Common myeloid progenitor, CD34-positive (primary cell): ENCODE results near the gene RNF166.

Source experiments
- CTCF ChIA-PET: fragments of 350-600 bp; sonication (Branson Sonifier 250); formaldehyde crosslinking; loops from one replicate; lab custom pipeline; 2021; ENCODE audit warnings: antibody characterized with exemption; lab: Charles Lee
- POLR2A ChIA-PET: fragments of 350-600 bp; sonication (Branson Sonifier 250); formaldehyde crosslinking; loops from one replicate; lab custom pipeline; 2021; ENCODE audit warnings: antibody characterized with exemption; lab: Charles Lee
- DNase-seq, 3 donors: peaks; one replicate each; pipeline versions ENCODE4 v3.0.0 to v3.0.0-alpha.2; 2013
- H3K27ac ChIP-seq, 2 experiments: 1 replicate in 1 of 2; 2 replicates in 1 of 2; pipeline ENCODE4 v1.7.0; 2013; ENCODE audit warnings: inconsistent platforms in 2 of 2, low read length in 2 of 2, mild to moderate bottlenecking in 2 of 2, low read depth in 1 of 2, moderate library complexity in 1 of 2; ENCODE audit not compliant: severe bottlenecking in 2 of 2, insufficient read depth in 1 of 2, poor library complexity in 1 of 2
- H3K27me3 ChIP-seq, 5 experiments: replicated peaks in 2 of 5; 1 replicate in 3 of 5; 2 replicates in 2 of 5; pipeline versions ENCODE4 v1.6.1 to v1.7.0; 2013; ENCODE audit warnings: low read length in 4 of 5, mild to moderate bottlenecking in 2 of 5, moderate library complexity in 2 of 5, inconsistent platforms in 1 of 5; ENCODE audit not compliant: insufficient read depth in 5 of 5, control insufficient read depth in 4 of 5
- H3K36me3 ChIP-seq, 4 experiments: 1 replicate in 2 of 4; 2 replicates in 2 of 4; pipeline versions ENCODE4 v1.6.1 to v1.7.0; 2013; ENCODE audit warnings: low read length in 3 of 4, control low read depth in 1 of 4, mild to moderate bottlenecking in 1 of 4; ENCODE audit not compliant: control insufficient read depth in 4 of 4, insufficient read depth in 4 of 4
- H3K4me1 ChIP-seq, 4 experiments: 1 replicate in 3 of 4; 2 replicates in 1 of 4; pipeline versions ENCODE4 v1.6.1 to v1.7.1; 2013; ENCODE audit warnings: low read length in 3 of 4, mild to moderate bottlenecking in 3 of 4, control low read depth in 1 of 4, inconsistent platforms in 1 of 4, moderate library complexity in 1 of 4; ENCODE audit not compliant: control insufficient read depth in 4 of 4, insufficient read depth in 4 of 4; ENCODE audit errors: control extremely low read depth in 1 of 4
- H3K4me3 ChIP-seq, 7 experiments: 1 replicate in 4 of 7; 2 replicates in 3 of 7; pipeline versions ENCODE4 v1.5.1 to v1.7.0; 2013; ENCODE audit warnings: mild to moderate bottlenecking in 7 of 7, low read length in 6 of 7, moderate library complexity in 6 of 7, inconsistent platforms in 2 of 7, low read depth in 2 of 7, control low read depth in 1 of 7; ENCODE audit not compliant: insufficient read depth in 4 of 7, control insufficient read depth in 1 of 7; ENCODE audit errors: extremely low read depth in 1 of 7
- H3K9me3 ChIP-seq, 5 experiments: 1 replicate in 4 of 5; 2 replicates in 1 of 5; pipeline versions ENCODE4 v1.6.1 to v1.7.1; 2013; ENCODE audit warnings: low read length in 4 of 5, mild to moderate bottlenecking in 2 of 5, inconsistent platforms in 1 of 5, low read depth in 1 of 5, moderate library complexity in 1 of 5; ENCODE audit not compliant: control insufficient read depth in 4 of 5, insufficient read depth in 2 of 5; ENCODE audit errors: control extremely low read depth in 1 of 5
- WGBS: methylation state at CpG from one replicate; pipeline ENCODE4 v1.1.5; 2013; ENCODE audit not compliant: insufficient coverage; 5-methylcytosine and 5-hydroxymethylcytosine counted together

RNF166 gene

DNA sequence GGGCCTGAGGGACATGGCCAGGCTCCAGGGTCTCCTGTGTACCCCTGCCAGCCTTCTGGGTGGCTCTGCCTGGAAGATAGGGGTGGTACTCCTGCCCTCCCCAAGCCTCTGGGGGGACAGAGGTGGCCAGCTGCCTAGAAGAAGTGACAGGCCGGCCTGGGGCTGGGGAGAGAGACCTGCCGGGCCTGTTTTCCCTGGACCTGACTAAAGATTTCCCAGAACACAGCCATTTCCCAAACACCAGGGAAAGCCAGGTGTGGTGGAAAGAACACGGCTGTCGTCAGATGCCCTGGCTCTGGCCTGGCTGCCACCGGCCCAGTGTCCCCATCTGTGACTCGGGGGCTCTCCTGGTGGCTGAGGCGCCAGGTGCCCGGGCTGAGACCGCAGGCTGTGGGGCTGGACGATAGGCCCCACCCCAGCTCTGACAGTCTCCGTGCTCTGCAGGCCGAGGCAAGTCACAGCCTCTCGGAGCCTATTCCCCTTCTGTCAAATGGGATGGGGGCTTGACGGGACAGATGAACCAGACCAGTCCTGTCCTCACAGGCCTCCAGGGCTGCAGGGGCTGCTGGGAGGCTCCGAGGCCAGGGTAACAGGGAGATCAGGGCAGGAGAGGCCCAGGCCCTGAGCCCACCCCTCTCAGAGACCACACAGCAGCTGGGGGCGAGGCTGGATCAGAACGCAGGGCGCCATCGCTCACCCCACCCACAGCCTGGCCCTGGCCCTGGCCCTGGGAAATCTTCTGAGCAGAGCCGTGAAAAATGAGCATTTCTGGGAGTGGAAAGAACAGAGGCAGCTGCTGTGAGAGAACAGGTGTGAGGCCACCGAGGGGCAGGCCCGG lies 33.1 kb upstream of the RNF166 start:
- no peaks in the 10 kb centered on the region for H3K27me3 ChIP-seq
- POLR2A ChIA-PET = no interaction called here
- H3K4me3 ChIP-seq = no peak overlapping the region
- H3K27ac ChIP-seq = no peak overlapping the region
- H3K4me1 ChIP-seq = peaks cover 0 to 11% (median 10%) of the 10 kb centered on the region in 4 experiments
- CTCF ChIA-PET = interaction anchor here (0.7 to 1.8 kb wide), 3 partner anchors 16 to 44 kb away, joined by 3 read pairs; no protein-coding TSS in a partner anchor
- H3K9me3 ChIP-seq = no peaks in the 10 kb centered on the region
- WGBS = 92% methylated on average over 20 of the region's 22 CpGs
- H3K36me3 ChIP-seq = peaks cover 11 to 90% (median 58%) of the 10 kb centered on the region in 4 experiments
- no peak for DNase-seq

DNA sequence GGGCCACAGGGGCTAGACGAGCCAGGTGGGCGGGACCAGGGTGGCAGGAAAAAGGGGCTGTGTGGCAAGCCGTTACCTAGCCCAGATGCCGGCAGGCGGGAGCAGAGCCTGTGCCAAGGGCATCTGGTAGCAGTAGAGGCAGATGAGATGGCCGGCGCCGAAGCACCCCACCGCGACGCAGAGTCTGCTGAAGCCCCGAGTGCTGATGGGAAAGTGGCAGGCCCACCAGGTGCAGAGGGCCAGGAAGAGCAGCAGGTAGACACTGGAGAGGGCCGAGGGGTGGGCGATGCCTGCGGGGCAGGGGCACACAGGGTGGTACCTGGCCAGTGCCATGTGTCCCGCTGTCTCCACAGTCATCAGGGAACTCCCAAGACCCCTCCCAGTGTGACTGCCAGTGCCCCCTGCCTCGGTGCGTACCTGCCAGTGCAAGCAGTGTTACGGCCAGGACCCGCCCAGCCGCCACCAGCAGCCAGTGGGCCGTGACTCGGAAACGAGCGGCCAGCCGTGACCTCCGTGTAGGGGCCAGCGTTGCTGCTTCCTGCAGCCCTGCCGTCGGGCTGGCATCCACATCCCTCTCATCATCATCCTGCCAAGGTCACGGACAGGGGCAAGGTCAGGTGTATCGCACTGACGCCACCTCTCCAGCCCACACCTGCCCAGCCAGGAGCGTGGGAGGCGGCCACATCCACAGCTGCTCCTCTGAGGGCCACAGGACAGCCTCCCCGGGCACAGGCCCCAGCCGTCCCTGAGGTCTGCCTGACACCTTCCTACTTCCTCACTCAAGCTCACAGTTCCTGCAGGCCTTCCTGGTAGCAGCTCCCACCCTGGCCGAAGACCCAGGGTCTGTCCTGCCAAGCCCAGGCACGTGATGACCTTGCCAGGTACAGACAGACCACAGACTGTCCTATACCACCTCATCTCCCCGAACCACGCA lies 32.2 kb upstream of the RNF166 start:
- H3K27ac ChIP-seq = no peak overlapping the region
- H3K27me3 ChIP-seq = no peaks in the 10 kb centered on the region
- no peak for DNase-seq
- ChIA-PET CTCF (interaction anchor here (0.8 to 5.1 kb wide), 13 partner anchors 8 to 479 kb away, joined by 3 to 43 read pairs (median 4); partner anchors contain the start of gene ZNF778), POLR2A (interaction anchor here (0.6 to 1.8 kb wide), 2 partner anchors 43 to 56 kb away, joined by 3 to 4 read pairs; no protein-coding TSS in a partner anchor)
- peaks cover 0 to 4% (median 3%) of the 10 kb centered on the region in 4 experiments for H3K4me1 ChIP-seq
- no peak overlapping the region for H3K4me3 ChIP-seq
- H3K9me3 ChIP-seq = no peaks in the 10 kb centered on the region
- WGBS = 91% methylated on average over 38 of the region's 41 CpGs
- H3K36me3 ChIP-seq = peaks cover 11 to 96% (median 67%) of the 10 kb centered on the region in 4 experiments

DNA sequence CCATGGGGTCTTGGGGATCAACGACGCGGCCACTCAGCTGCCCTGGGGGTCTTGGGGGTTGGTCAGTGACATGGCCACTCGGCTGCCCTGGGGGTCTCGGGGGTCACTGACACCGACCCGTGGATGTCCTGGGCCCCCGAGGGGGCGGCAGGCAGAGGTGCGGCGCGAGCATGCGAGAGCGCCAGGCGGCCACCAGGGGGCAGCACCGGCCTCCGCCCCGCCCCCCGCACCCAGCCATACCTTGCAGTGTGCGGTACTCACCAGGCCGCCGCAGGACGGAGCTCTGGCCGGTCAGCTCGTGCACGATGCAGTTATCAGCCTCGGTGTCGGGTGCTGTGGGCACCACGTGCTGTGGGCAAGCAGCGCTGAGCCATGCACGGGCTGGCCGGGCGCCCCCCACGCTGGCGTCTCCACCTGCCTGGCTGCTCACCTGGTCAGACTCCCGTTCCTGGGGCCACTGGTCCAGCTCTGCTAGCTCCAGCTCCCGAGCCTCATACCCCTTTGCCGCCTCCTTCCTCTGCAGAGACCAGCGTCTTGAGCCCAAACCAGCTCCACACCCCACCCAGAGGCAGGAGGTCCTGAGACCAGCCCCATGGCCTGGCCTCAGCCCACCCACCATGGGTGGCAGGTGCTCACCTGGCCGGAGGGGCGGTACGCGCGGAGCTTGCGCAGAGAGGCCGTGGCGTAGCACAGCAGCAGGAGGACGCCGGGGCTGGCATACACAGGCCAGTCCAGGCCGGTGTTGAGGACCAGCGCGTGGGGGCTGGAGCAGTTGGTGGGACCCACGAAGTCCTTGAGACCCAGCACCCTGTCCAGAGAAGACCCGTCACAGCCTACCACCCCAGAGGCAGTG lies 31.3 kb upstream of the RNF166 start:
- no peak overlapping the region for H3K4me3 ChIP-seq
- H3K4me1 ChIP-seq = peaks cover 0 to 4% (median 3%) of the 10 kb centered on the region in 4 experiments
- H3K36me3 ChIP-seq = peaks cover 9 to 96% (median 71%) of the 10 kb centered on the region in 4 experiments
- H3K9me3 ChIP-seq = no peaks in the 10 kb centered on the region
- no peaks in the 10 kb centered on the region for H3K27me3 ChIP-seq
- no peak overlapping the region for H3K27ac ChIP-seq
- ChIA-PET CTCF (interaction anchor here (0.7 to 5.1 kb wide), 23 partner anchors 9 to 480 kb away, joined by 3 to 43 read pairs (median 3); partner anchors contain the start of genes CDT1 and ZNF778), POLR2A (interaction anchor here (0.6 to 1.8 kb wide), 5 partner anchors 9 to 55 kb away, joined by 3 to 6 read pairs (median 4); partner anchors contain the start of gene PIEZO1)
- DNase-seq = peak; percentile 67 to 80 (median 80)
- WGBS = 48% methylated on average over 53 of the region's 54 CpGs

DNA sequence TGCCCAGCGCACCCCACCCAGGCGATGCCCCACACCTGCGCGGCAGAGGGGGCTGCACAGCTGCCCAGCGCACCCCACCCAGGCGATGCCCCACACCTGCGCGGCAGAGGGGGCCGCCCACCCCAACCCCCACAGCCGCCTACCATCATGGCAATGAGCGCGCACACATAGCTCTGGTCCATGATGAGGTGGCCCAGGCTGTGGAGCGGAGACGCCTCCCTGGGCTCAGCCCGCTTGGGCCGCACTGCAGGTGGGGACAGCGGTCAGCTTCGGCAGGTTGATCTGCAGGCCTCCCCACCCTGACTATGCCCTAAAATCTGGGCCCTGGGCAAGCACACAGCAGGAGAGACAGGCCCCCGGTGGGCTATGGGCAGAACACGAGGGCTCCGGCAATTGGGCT lies 30.3 kb upstream of the RNF166 start:
- no peak for DNase-seq
- no peak overlapping the region for H3K27ac ChIP-seq
- H3K27me3 ChIP-seq = no peaks in the 10 kb centered on the region
- peaks cover 0 to 4% (median 3%) of the 10 kb centered on the region in 4 experiments for H3K4me1 ChIP-seq
- CTCF ChIA-PET = interaction anchor here (0.7 to 5.1 kb wide), 19 partner anchors 10 to 478 kb away, joined by 3 to 43 read pairs (median 4); partner anchors contain the start of genes APRT and CDT1
- POLR2A ChIA-PET = interaction anchor here (1.3 kb wide), 1 partner anchor 49 kb away, joined by 6 read pairs; the partner anchor contains the start of gene PIEZO1
- H3K4me3 ChIP-seq = no peak overlapping the region
- peaks cover 13 to 97% (median 71%) of the 10 kb centered on the region in 4 experiments for H3K36me3 ChIP-seq
- 97% methylated on average over 9 of the region's 21 CpGs for WGBS
- H3K9me3 ChIP-seq = no peaks in the 10 kb centered on the region

DNA sequence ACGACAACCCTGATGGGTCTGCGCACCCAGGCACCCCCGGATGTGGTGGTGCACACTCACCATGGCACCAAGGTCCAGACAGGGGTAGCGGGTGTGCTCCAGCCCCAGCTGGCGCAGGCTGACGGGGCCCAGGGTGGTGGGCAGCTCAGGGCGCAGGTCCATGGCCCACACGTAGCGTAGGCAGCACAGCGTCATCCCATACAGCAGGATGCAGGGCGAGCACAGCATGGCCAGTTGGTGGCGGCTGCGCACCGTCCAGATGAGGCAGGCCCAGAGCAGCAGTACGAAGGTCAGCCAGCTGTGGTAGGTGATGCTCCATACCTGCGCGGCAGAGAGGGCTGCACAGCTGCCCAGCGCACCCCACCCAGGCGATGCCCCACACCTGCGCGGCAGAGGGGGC lies 29.9 kb upstream of the RNF166 start:
- H3K4me3 ChIP-seq = no peak overlapping the region
- H3K27me3 ChIP-seq = no peaks in the 10 kb centered on the region
- DNase-seq = no peak
- ChIA-PET POLR2A (no interaction called here), CTCF (interaction anchor here (0.7 to 5.1 kb wide), 11 partner anchors 11 to 122 kb away, joined by 3 to 43 read pairs (median 5); partner anchors contain the start of gene APRT)
- H3K27ac ChIP-seq = no peak overlapping the region
- peaks cover 0 to 4% (median 3%) of the 10 kb centered on the region in 4 experiments for H3K4me1 ChIP-seq
- H3K36me3 ChIP-seq = peaks cover 13 to 97% (median 73%) of the 10 kb centered on the region in 4 experiments
- no peaks in the 10 kb centered on the region for H3K9me3 ChIP-seq
- WGBS = 97% methylated on average over 15 of the region's 21 CpGs

DNA sequence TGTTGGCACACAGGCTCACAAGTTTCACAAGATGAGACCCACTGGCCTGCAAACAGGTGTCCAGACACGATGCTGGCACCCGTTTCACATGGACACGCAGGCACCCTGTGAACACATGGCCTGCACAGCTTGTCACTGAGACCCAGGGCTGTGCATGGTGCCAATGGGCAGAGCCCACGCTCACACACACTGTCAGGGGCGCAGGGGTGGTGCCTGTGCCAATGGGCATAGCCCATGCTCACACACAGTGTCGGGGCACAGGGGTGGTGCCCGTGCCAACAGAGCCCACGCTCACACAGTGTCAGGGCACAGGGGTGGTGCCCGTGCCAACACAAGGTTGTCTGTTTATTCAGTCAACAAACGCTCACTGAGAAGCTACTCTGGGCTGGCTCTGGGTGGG lies 29.4 kb upstream of the RNF166 start:
- CTCF ChIA-PET = interaction anchor here (1.1 to 5.1 kb wide), 8 partner anchors 11 to 123 kb away, joined by 3 to 43 read pairs (median 6); partner anchors contain the start of gene APRT
- peaks cover 13 to 97% (median 74%) of the 10 kb centered on the region in 4 experiments for H3K36me3 ChIP-seq
- H3K4me1 ChIP-seq = peaks cover 0 to 4% (median 3%) of the 10 kb centered on the region in 4 experiments
- POLR2A ChIA-PET = no interaction called here
- no peak overlapping the region for H3K27ac ChIP-seq
- WGBS = 98% methylated on average over 10 of the region's 10 CpGs
- no peaks in the 10 kb centered on the region for H3K27me3 ChIP-seq
- no peaks in the 10 kb centered on the region for H3K9me3 ChIP-seq
- H3K4me3 ChIP-seq = no peak overlapping the region
- DNase-seq = no peak
